T-helper 1 cell treated with Interleukin-12 subunit alpha and Interleukin-12 subunit beta and Interleukin-4 antibody, amounts not matched to agents 30 ng/mL and 1 ng/mL, for 36 hours (primary cell): Measurements from ENCODE around the gene TIGD2. TPM values are rescaled to one million over a fixed set of nuclear protein-coding genes. Genes with fewer than 3 reads are reported as not detected.
"Not testable (repeated sequence)": the region's sequence is repeated elsewhere in the genome, so short reads cannot be mapped to it uniquely, and the experiment has no call there.

Experiments used
- intact Hi-C: fragments of 100-400 bp; cut with micrococcal nuclease; formaldehyde crosslinking; loops from one replicate; pipeline ENCODE4 v1.15.1; 2024
- total RNA-seq: library from RNA; stranded (reverse); gene quantifications from 2 replicates; pipeline ENCODE4 v1.2.3, GENCODE V29; 2022

Gene TIGD2
- total RNA-seq, 1 donor from 2014 or later, result 3.3 TPM

GRCh38 chr4:89117115-89117514 lies 5.8 kb downstream of the TIGD2 start:
- intact Hi-C loops, result no loop called here

GRCh38 chr4:89119166-89119565 lies 7.8 kb downstream of the TIGD2 start:
- intact Hi-C loops, result no loop called here

- intact Hi-C loops, result no loop called here
Measured at GRCh38 chr4:89119836-89120235, 8.5 kb downstream of the TIGD2 start.

- intact Hi-C loops, result no loop called here
Measured at GRCh38 chr4:89121387-89122068, 10.2 kb downstream of the TIGD2 start.

DNA sequence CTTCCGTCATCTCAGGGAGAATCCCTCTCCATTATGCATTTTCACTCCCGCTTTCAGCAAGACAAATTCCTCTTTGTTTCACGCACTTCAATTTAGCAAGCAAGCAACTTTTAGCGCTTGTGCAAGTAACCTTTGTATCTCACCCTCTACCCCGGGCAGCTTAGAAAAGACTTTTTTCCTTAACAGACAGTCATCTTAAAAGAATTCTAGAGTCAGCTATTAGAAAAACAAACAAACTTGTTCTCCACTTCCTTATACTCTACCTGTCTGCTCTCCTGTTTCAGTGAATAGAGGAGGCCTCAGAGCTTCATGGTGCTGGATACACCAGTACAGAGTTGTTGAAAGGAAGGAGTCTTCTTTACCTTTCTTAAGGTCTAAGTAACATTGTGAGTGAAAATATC lies 12.1 kb downstream of the TIGD2 start:
- intact Hi-C loops, result no loop called here

DNA sequence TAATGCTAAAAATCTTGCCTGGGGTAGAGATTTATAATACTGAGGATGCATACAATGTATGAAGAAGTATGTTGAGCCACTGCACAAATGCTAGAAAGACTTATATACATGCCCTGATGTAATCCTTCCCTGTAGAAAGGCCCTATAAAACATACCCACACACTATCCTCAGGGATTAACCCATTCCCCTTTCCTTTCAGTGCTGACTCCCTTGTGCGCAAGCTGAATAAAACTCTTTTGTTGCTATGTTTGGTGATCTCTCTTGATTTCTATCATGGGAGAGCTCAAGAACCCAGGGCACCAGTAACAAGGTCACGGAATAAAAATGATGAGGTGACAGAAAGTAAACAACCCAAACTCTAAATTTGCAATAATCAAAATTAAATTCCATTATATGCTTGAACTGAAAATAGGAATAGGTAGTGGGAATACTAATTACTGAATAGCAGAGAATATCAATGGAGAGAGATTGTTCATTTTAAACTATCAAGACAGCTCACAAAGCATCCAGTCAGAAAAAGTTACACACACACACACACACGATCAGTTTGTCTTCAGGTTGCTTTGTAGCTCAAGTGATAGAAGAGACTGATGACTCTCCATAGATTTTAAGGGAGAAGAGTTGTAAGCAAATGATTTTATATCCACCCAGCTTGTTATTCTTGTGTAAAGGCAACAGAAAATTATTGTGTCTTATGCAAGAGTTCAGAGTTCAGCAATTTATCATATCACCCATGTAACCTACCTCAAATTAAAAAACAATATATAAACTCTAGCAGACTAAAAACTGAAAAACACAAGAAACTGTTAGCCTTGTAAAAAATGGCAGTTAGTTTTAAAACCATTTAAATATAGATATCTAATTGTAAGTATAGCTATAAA lies 14.8 kb downstream of the TIGD2 start:
- intact Hi-C loops, result no loop called here

DNA sequence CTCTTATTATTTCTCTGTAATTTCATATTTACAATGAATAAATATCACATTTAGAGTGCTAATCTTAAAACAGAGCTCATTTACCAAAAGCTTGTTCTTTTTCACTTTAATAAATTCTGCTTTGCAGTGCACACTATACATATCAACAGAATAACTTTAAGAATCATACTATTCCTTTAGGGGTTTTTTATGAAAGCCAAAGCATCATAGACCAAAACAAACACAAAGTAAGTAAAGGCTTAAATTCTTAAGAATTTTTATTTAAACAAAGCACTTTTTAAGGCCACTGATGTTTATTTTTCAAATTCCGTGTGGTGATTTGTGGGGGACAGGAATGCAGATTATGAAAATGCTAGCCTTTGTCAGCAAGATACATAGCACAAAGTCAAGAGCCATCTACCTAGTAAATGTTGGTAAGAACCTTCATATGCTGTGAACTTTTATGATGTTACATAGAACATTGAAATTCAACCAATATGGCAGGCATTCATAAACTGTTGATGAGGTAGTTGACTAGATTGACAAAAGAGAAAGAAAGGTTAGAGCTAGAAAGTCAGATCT lies 17.8 kb downstream of the TIGD2 start:
- intact Hi-C loops, result no loop called here

GRCh38 chr4:89134775-89135319 lies 23.5 kb downstream of the TIGD2 start:
- intact Hi-C loops, result no loop called here

- intact Hi-C loops, result no loop called here
Measured at GRCh38 chr4:89136525-89136924, 25.2 kb downstream of the TIGD2 start.

GRCh38 chr4:89137231-89137630 lies 25.9 kb downstream of the TIGD2 start:
- intact Hi-C loops, result no loop called here

GRCh38 chr4:89137695-89138094 lies 26.4 kb downstream of the TIGD2 start:
- intact Hi-C loops, result no loop called here

- intact Hi-C loops, result no loop called here
Measured at GRCh38 chr4:89140168-89140759, 28.9 kb downstream of the TIGD2 start.

GRCh38 chr4:89142691-89143669 lies 31.6 kb downstream of the TIGD2 start:
- intact Hi-C loops, result no loop called here

- intact Hi-C loops, result not testable (repeated sequence)
Measured at GRCh38 chr4:89144652-89145051, 33.3 kb downstream of the TIGD2 start.

GRCh38 chr4:89146196-89146595 lies 34.9 kb downstream of the TIGD2 start:
- intact Hi-C loops, result no loop called here

GRCh38 chr4:89152972-89153371 lies 41.6 kb downstream of the TIGD2 start:
- intact Hi-C loops, result loop anchor here (10.0 kb wide), 1 partner anchor 432 kb away; no protein-coding TSS in a partner anchor

GRCh38 chr4:89156174-89156914 lies 45.0 kb downstream of the TIGD2 start:
- intact Hi-C loops, result loop anchor here (10.0 kb wide), 1 partner anchor 428 kb away; no protein-coding TSS in a partner anchor

DNA sequence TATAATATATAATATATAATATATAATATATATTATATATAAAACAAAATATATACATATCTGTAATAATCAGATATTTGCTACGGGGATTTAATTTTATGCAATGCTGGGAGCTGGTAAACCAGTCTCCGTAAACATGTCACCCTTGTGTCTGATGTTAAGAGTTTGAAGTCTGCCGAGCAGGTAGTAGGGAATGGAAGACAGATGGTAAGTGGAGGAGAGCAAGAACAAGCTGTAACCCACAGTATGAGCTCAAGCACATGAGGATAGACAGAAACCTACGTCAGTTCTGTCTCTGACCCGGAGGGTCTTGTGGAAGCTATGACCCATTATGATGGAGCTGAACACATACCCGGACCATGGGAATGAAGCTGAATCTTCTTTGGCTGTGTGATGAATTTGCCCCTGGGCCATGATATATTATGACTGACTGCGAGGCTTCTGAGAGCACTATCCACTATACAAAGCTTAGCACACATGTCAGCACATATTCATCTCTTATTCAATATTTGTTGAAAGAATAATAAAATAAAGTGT lies 46.2 kb downstream of the TIGD2 start:
- intact Hi-C loops, result loop anchor here (2.0 to 10.0 kb wide), 2 partner anchors 335 to 427 kb away; no protein-coding TSS in a partner anchor

- intact Hi-C loops, result loop anchor here (1.0 to 10.0 kb wide), 6 partner anchors 68 to 742 kb away; no protein-coding TSS in a partner anchor
Measured at GRCh38 chr4:89158884-89159503, 47.7 kb downstream of the TIGD2 start.
